Fibroblast of the aortic adventitia (primary cell): Measurements from ENCODE around the gene LARP4B. TPM values are rescaled to one million over a fixed set of nuclear protein-coding genes. Genes with fewer than 3 reads are reported as not detected.

ENCODE experiments used
- DNase-seq: peaks from one replicate; pipeline ENCODE4 v3.0.0-alpha.2; 2010; ENCODE audit warnings: low read depth
- H3K4me3 ChIP-seq: 2 replicates; pipeline ENCODE4 v1.5.1; 2011; ENCODE audit warnings: low read depth, mild to moderate bottlenecking, control low read depth, low read length, moderate library complexity
- CTCF ChIP-seq: IDR thresholded peaks from 2 replicates; pipeline ENCODE4 v1.5.1; 2011; ENCODE audit warnings: mild to moderate bottlenecking, low read length, control low read depth, inconsistent platforms; ENCODE audit not compliant: insufficient read depth
- total RNA-seq: library from RNA; depleted of rRNA; stranded (reverse); fragments of >200 nt; gene quantifications from 2 replicates; pipeline ENCODE4 v1.2.3, GENCODE V29; 2012; ENCODE audit warnings: low replicate concordance

LARP4B gene
- total RNA-seq, 1 donor, result 38.7 TPM

- no peak for DNase-seq
- no peak for TF ChIP-seq CTCF
- no peak overlapping the region for H3K4me3 ChIP-seq
Measured at GRCh38 chr10:917999-918398, 13.5 kb downstream of the LARP4B start.

GRCh38 chr10:917416-917720, 14.1 kb downstream of the LARP4B start:
- DNase-seq, result no peak
- no peak overlapping the region for H3K4me3 ChIP-seq
- no peak for TF ChIP-seq CTCF

- H3K4me3 ChIP-seq, result no peak overlapping the region
- TF ChIP-seq CTCF, result no peak
- DNase-seq, result no peak
Measured at GRCh38 chr10:916716-917415, 14.6 kb downstream of the LARP4B start.

GRCh38 chr10:909831-910230, 21.7 kb downstream of the LARP4B start:
- TF ChIP-seq CTCF, result no peak
- no peak overlapping the region for H3K4me3 ChIP-seq
- peak; percentile 57 for DNase-seq

- H3K4me3 ChIP-seq, result no peak overlapping the region
- DNase-seq, result no peak
- no peak for TF ChIP-seq CTCF
Measured at GRCh38 chr10:905972-906371, 25.5 kb downstream of the LARP4B start.

GRCh38 chr10:905503-905902, 26.0 kb downstream of the LARP4B start:
- TF ChIP-seq CTCF, result no peak
- peak; percentile 35 for DNase-seq
- no peak overlapping the region for H3K4me3 ChIP-seq

GRCh38 chr10:904403-904802, 27.1 kb downstream of the LARP4B start:
- DNase-seq, result no peak
- no peak for TF ChIP-seq CTCF
- no peak overlapping the region for H3K4me3 ChIP-seq
